Cardiac septum (tissue), 1 donor: ENCODE data around the gene RPUSD2. TPM values are rescaled to one million over a fixed set of nuclear protein-coding genes. Genes with fewer than 3 reads are reported as not detected.

Experiments
- DNase-seq: peaks from one replicate; pipeline ENCODE4 v3.0.0-alpha.2; 2020; ENCODE audit warnings: low spot score
- intact Hi-C: fragments of 100-400 bp; cut with DNase I; formaldehyde crosslinking; loops from one replicate; pipeline ENCODE4 v1.14.0; 2022
- total RNA-seq: library from RNA; stranded (reverse); fragmentation: NEBNext Ultra II Directional; extraction: Animal tissue kit (Norgen Biotek cat#: 25700); gene quantifications from one replicate; pipeline ENCODE4 v1.2.1, GENCODE V29; 2021
- donor health status: DM: no; HTN: no; CAD: no.

Gene RPUSD2
- total RNA-seq, 1 donor from 2014 or later = 8.7 TPM

- intact Hi-C loops = loop anchor here (10.0 kb wide), 1 partner anchor 156 kb away; the partner anchor contains the start of gene RMDN3
- DNase-seq = no peak
Measured at GRCh38 chr15:40598672-40599071, 29.6 kb downstream of the RPUSD2 start.

- intact Hi-C loops = no loop called here
Measured at GRCh38 chr15:40600956-40601355, 31.9 kb downstream of the RPUSD2 start.

GRCh38 chr15:40603935-40604334 lies 34.8 kb downstream of the RPUSD2 start:
- intact Hi-C loops = no loop called here

More at GRCh38 chr15:40600956-40601355, 31.9 kb downstream of the RPUSD2 start:
- no peak for DNase-seq

GRCh38 chr15:40613080-40613479 lies 44.0 kb downstream of the RPUSD2 start:
- intact Hi-C loops = no loop called here
- no peak for DNase-seq

More at GRCh38 chr15:40603935-40604334, 34.8 kb downstream of the RPUSD2 start:
- DNase-seq = no peak

GRCh38 chr15:40618023-40618422 lies 48.9 kb downstream of the RPUSD2 start:
- intact Hi-C loops = no loop called here
- no peak for DNase-seq

GRCh38 chr15:40618906-40619305 lies 49.8 kb downstream of the RPUSD2 start:
- intact Hi-C loops = no loop called here
- no peak for DNase-seq

- no peak for DNase-seq
- intact Hi-C loops = no loop called here
Measured at GRCh38 chr15:40623361-40623760, 54.3 kb downstream of the RPUSD2 start.

Other genes starting within 250 kb of the RPUSD2 start
- 40.0 TPM for gene INAFM2, start 245.6 kb upstream of the RPUSD2 start, total RNA-seq
- gene CCDC9B, start 228.4 kb upstream of the RPUSD2 start, total RNA-seq = 178 TPM
- gene PHGR1, start 218.3 kb upstream of the RPUSD2 start, total RNA-seq = not detected
- gene DISP2, start 211.1 kb upstream of the RPUSD2 start, total RNA-seq = 1.2 TPM
- 7.5 TPM for gene KNSTRN, start 186.6 kb upstream of the RPUSD2 start, total RNA-seq
- gene IVD, start 163.5 kb upstream of the RPUSD2 start, total RNA-seq = 106 TPM
- 17.7 TPM for gene BAHD1, start 128.3 kb upstream of the RPUSD2 start, total RNA-seq
- gene CHST14, start 98.3 kb upstream of the RPUSD2 start, total RNA-seq = 8.4 TPM
- 21.3 TPM for gene CCDC32, start 4.3 kb upstream of the RPUSD2 start, total RNA-seq
- gene KNL1, start 24.9 kb downstream of the RPUSD2 start, total RNA-seq = 0.43 TPM
- gene RAD51, start 125.9 kb downstream of the RPUSD2 start, total RNA-seq = 0.51 TPM
- gene RMDN3, start 186.0 kb downstream of the RPUSD2 start, total RNA-seq = 21.1 TPM
- gene GCHFR, start 194.8 kb downstream of the RPUSD2 start, total RNA-seq = 1.6 TPM
- gene C15orf62, start 200.7 kb downstream of the RPUSD2 start, total RNA-seq = not detected
- 11.0 TPM for gene ZFYVE19, start 237.8 kb downstream of the RPUSD2 start, total RNA-seq
- gene DNAJC17, start 238.2 kb downstream of the RPUSD2 start, total RNA-seq = 19.1 TPM